GM18498 (cell line): Measurements from ENCODE around the gene ZDHHC5.

ENCODE experiments used
- ATAC-seq: cut with Tn5 transposase; IDR thresholded peaks from one replicate; pipeline ENCODE4 v1.9.1; 2021; ENCODE audit warnings: mild to moderate bottlenecking, moderate library complexity; ENCODE audit not compliant: unreplicated experiment

The ZDHHC5 gene

GRCh38 chr11:57667736-57668433 lies at the start of gene ZDHHC5:
Gene ZDHHC5, plus strand, starts transcription at chr11:57668114. Its CDS starts 4,977 bp downstream, at chr11:57673091.
- peak; percentile 87 for ATAC-seq

- no peak for ATAC-seq
Measured at GRCh38 chr11:57618438-57618837, 49.5 kb upstream of the ZDHHC5 start.

- ATAC-seq = no peak
Measured at GRCh38 chr11:57619331-57619730, 48.6 kb upstream of the ZDHHC5 start.

GRCh38 chr11:57620467-57620866 lies 47.4 kb upstream of the ZDHHC5 start:
- no peak for ATAC-seq

GRCh38 chr11:57622263-57622662 lies 45.7 kb upstream of the ZDHHC5 start:
- ATAC-seq = no peak

- no peak for ATAC-seq
Measured at GRCh38 chr11:57624864-57625263, 43.0 kb upstream of the ZDHHC5 start.

GRCh38 chr11:57626895-57627294 lies 41.0 kb upstream of the ZDHHC5 start:
- ATAC-seq = no peak

- ATAC-seq = no peak
Measured at GRCh38 chr11:57630171-57630570, 37.7 kb upstream of the ZDHHC5 start.

GRCh38 chr11:57632116-57632515 lies 35.8 kb upstream of the ZDHHC5 start:
- no peak for ATAC-seq

- no peak for ATAC-seq
Measured at GRCh38 chr11:57633394-57634070, 34.4 kb upstream of the ZDHHC5 start.

GRCh38 chr11:57634311-57634710 lies 33.6 kb upstream of the ZDHHC5 start:
- no peak for ATAC-seq

GRCh38 chr11:57635246-57635645 lies 32.7 kb upstream of the ZDHHC5 start:
- ATAC-seq = no peak

GRCh38 chr11:57637626-57638004 lies 30.3 kb upstream of the ZDHHC5 start:
- ATAC-seq = no peak

- ATAC-seq = no peak
Measured at GRCh38 chr11:57638005-57638781, 29.7 kb upstream of the ZDHHC5 start.

GRCh38 chr11:57638811-57639320 lies 29.0 kb upstream of the ZDHHC5 start:
- ATAC-seq = no peak

GRCh38 chr11:57639321-57640067 lies 28.4 kb upstream of the ZDHHC5 start:
- ATAC-seq = no peak

GRCh38 chr11:57640068-57640800 lies 27.7 kb upstream of the ZDHHC5 start:
- no peak for ATAC-seq

- no peak for ATAC-seq
Measured at GRCh38 chr11:57641011-57641807, 26.7 kb upstream of the ZDHHC5 start.

GRCh38 chr11:57643802-57644201 lies 24.1 kb upstream of the ZDHHC5 start:
- ATAC-seq = no peak
